Activated B cell treated with CpG ODN at 0.5 μM for 24 hours (primary cell): ENCODE measurements around the gene ZNF443. TPM values are rescaled to one million over a fixed set of nuclear protein-coding genes. Genes with fewer than 3 reads are reported as not detected.
"Not testable (repeated sequence)": the region's sequence is repeated elsewhere in the genome, so short reads cannot be mapped to it uniquely, and the experiment has no call there.

Source experiments
- ATAC-seq: fragments of 200-7000 bp; cut with Tn5 transposase; one replicate; pipeline ENCODE4 v1.10.0; 2021; ENCODE audit warnings: low read depth, mild to moderate bottlenecking, moderate library complexity
- CTCF ChIA-PET: fragments of 350-600 bp; sonication (Branson Sonifier 250); formaldehyde crosslinking; loops from one replicate; lab custom pipeline; 2021; ENCODE audit warnings: antibody characterized with exemption; lab: Charles Lee
- POLR2A ChIA-PET: fragments of 350-600 bp; sonication (Branson Sonifier 250); formaldehyde crosslinking; loops from one replicate; lab custom pipeline; 2021; ENCODE audit warnings: antibody characterized with exemption; lab: Charles Lee
- DNase-seq: peaks from one replicate; pipeline ENCODE4 v3.0.0; 2022
- H3K27ac Mint-ChIP-seq: one replicate; pipeline ENCODE4 v1.8.0; 2020; ENCODE audit warnings: mixed read lengths
- H3K27me3 Mint-ChIP-seq: one replicate; pipeline ENCODE4 v1.8.0; 2021; ENCODE audit warnings: mixed read lengths
- H3K36me3 Mint-ChIP-seq: one replicate; pipeline ENCODE4 v1.8.0; 2021; ENCODE audit warnings: low read depth, mixed read lengths
- H3K4me1 Mint-ChIP-seq: one replicate; pipeline ENCODE4 v1.8.0; 2021; ENCODE audit warnings: mixed read lengths
- H3K4me3 Mint-ChIP-seq: one replicate; pipeline ENCODE4 v1.8.0; 2020; ENCODE audit warnings: mild to moderate bottlenecking, mixed read lengths
- H3K9me3 Mint-ChIP-seq: one replicate; pipeline ENCODE4 v1.8.0; 2020; ENCODE audit warnings: mixed read lengths
- intact Hi-C: fragments of 100-400 bp; cut with micrococcal nuclease; formaldehyde crosslinking; loops from one replicate; pipeline ENCODE4 v1.15.1; 2024
- total RNA-seq: library from RNA; stranded (reverse); gene quantifications from 2 replicates; pipeline ENCODE4 v1.2.3, GENCODE V29; 2022
- TF ChIP-seq, protein P1 (sequence below): fragments of 200-600 bp; IDR thresholded peaks from one replicate; pipeline ENCODE4 v1.8.0; 2022; ENCODE audit warnings: antibody characterized with exemption, mild to moderate bottlenecking

Gene ZNF443
- total RNA-seq, 1 donor from 2014 or later: 3.5 TPM

DNA sequence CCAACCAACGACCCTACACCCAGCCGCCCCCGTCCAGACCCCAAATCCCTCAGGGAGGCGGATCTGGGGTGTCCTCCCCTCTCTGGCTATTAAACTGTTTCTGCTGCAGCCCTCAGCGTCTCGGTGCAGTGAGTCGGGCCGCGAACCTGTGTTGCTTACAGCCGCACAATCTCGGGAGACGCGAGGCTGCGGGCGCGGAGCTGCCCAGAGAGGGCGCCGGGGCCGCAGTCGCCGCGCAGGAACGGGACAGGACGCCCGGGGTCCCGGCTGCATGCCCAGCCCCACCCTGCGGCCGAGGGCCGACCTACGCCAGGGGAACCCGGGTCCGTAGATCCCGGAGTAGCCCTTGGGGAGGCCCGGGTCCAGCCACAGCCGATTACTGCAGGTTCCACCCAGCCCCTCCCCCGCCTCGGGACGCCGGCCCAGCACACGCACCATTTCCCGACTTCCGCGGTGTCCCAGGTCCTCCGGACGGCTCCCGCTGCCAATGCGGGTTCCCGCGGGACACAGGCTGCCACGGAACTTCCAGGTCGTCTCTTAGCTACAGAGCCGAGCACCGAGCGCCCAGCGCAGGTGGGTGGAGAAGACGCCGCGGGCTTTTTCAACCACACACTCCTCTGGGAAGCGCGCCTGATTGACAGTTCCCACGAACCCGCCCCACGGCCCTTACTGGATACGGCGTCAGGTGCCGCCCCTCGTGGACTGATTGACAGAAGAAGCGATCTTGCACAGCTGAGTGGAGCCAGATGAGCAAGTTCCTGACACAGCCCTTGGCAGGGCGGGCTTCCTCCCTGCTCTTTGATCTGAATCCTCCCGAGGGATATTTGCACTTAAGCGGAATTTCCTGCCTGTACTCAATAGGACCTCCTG is 40.0 kb downstream of the ZNF443 start, which contains the start of gene ZNF799:
Gene ZNF799, minus strand, starts transcription at position 639 of the 870 bp plus-strand sequence. Its CDS starts 201 bp downstream, at position 438.
- Mint-ChIP-seq H3K4me3 (peak within 1 kb of the TSS; percentile 92), H3K27ac (peak within 1 kb of the TSS; percentile 77), H3K36me3 (peaks cover 4% of the 10 kb centered on the region), H3K27me3 (no peaks in the 10 kb centered on the region), H3K9me3 (no peaks in the 10 kb centered on the region), H3K4me1 (peaks cover 22% of the 10 kb centered on the region)
- ChIA-PET POLR2A (interaction anchor here (0.6 to 3.1 kb wide), 9 partner anchors 15 to 1497 kb away, joined by 3 to 12 read pairs (median 6); partner anchors contain the start of genes ZNF136, ZNF44, ZNF442 and ZNF443), CTCF (no interaction called here)
- intact Hi-C loops: loop anchor here (1.0 to 2.0 kb wide), 8 partner anchors 36 to 238 kb away; partner anchors contain the start of genes ZNF136, ZNF44, ZNF442 and ZNF443
- DNase-seq (peak; percentile 83), ATAC-seq (peak; percentile 89)
- TF ChIP-seq, protein P1, sequence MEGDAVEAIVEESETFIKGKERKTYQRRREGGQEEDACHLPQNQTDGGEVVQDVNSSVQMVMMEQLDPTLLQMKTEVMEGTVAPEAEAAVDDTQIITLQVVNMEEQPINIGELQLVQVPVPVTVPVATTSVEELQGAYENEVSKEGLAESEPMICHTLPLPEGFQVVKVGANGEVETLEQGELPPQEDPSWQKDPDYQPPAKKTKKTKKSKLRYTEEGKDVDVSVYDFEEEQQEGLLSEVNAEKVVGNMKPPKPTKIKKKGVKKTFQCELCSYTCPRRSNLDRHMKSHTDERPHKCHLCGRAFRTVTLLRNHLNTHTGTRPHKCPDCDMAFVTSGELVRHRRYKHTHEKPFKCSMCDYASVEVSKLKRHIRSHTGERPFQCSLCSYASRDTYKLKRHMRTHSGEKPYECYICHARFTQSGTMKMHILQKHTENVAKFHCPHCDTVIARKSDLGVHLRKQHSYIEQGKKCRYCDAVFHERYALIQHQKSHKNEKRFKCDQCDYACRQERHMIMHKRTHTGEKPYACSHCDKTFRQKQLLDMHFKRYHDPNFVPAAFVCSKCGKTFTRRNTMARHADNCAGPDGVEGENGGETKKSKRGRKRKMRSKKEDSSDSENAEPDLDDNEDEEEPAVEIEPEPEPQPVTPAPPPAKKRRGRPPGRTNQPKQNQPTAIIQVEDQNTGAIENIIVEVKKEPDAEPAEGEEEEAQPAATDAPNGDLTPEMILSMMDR: no peak

DNA sequence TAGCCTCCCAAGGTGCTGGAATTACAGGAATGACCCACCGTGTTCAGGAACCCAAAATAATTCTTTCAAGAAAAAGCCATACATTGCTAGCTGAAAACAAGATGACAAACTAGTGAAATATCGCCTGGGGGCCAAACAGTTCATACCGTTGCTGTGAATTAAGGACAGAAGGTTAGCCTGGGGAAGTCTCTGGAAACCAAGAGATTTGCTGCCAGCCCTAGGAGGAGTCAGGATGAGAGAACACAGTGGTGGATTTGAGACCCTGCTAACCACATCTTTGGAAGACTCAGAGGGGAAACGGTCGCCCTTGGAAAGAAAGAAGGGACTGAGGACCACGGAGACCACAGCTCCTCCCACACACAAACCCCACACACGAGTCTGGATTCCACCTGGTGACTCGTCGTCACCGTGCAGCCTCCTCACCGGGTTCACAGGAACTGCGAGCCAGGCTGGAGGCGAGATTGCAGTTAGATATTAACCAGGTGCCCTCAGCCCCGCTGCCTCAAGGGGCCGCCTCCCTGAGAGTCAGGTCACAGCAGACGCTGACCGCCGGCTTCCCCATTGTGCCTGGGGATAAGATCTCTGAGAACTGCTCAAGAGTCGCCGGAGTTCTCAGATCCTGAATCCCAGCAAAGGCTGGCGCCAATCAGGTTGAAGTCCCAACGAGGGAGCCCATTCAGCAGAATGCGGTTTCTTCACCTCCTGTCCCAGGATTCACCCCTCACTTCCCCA is 40.8 kb downstream of the ZNF443 start:
- CTCF ChIA-PET, H3K9me3 Mint-ChIP-seq, H3K36me3 Mint-ChIP-seq, H3K27me3 Mint-ChIP-seq, DNase-seq: not testable (repeated sequence)
- POLR2A ChIA-PET: interaction anchor here (0.7 to 3.1 kb wide), 4 partner anchors 35 to 351 kb away, joined by 4 to 12 read pairs (median 7); partner anchors contain the start of genes ZNF442 and ZNF443
- Mint-ChIP-seq H3K27ac (peak overlapping the region; percentile 70), H3K4me1 (peaks cover 22% of the 10 kb centered on the region), H3K4me3 (peak overlapping the region; percentile 92)
- intact Hi-C loops: loop anchor here (2.0 kb wide), 2 partner anchors 35 to 213 kb away; partner anchors contain the start of gene ZNF442
- ATAC-seq: peak; percentile 43

DNA sequence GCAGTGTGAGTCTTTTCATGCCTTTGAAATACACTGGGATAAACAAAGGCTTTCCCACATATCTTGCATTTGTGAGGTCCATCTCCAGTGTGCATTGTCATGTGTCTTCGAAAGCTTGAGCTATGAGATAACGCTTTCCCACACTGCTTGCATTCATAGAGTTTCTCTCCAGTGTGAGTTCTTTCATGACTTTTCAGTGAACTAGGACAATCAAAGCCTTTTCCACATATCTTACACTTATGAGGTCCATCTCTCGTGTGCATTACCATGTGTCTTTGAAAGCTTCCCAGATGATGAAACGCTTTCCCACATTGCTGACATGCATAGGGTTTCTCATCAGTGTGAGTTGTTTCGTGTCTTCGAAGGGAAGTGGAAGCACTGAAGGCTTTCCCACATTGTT is 49.7 kb downstream of the ZNF443 start:
- H3K4me1 Mint-ChIP-seq, CTCF ChIA-PET, H3K27ac Mint-ChIP-seq, ATAC-seq, H3K4me3 Mint-ChIP-seq, H3K27me3 Mint-ChIP-seq, intact Hi-C loops, DNase-seq: not testable (repeated sequence)
- POLR2A ChIA-PET: interaction anchor here (0.6 kb wide), 1 partner anchor 216 kb away, joined by 6 read pairs; no protein-coding TSS in a partner anchor
- Mint-ChIP-seq H3K9me3 (peaks cover 15% of the 10 kb centered on the region), H3K36me3 (peaks cover 58% of the 10 kb centered on the region)

DNA sequence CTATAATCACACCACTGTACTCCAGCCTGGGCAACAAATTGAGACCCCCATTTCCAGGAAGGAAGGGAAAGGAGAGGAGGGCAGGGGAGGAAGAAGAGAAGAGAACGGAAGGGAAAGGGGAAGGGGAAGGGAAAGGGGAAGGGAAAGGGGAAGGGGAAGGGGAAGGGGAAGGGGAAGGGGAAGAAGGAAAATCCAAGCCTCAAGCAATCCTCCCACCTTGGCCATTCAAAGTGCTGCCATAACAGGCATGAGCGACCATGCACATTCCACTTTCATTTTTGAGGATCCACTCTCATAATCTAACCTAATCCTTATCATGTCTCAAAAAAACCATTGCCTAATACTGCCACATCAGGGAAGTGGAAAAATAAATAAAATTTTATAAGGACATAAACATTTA is 54.5 kb downstream of the ZNF443 start:
- H3K4me3 Mint-ChIP-seq, H3K9me3 Mint-ChIP-seq, H3K27me3 Mint-ChIP-seq, DNase-seq, POLR2A ChIA-PET, intact Hi-C loops, ATAC-seq, CTCF ChIA-PET, H3K27ac Mint-ChIP-seq: not testable (repeated sequence)
- Mint-ChIP-seq H3K4me1 (peaks cover 13% of the 10 kb centered on the region), H3K36me3 (peaks cover 58% of the 10 kb centered on the region)

DNA sequence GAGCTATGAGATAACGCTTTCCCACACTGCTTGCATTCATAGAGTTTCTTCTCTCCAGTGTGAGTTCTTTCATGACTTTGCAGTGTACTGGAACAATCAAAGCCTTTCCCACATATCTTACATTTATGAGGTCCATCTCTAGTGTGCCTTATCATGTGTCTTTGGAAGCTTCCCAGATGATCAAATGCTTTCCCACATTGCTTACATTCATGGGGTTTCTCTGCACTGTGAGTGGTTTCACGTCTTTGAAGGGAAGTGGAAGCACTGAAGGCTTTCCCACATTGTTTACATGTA is 60.4 kb downstream of the ZNF443 start:
- CTCF ChIA-PET: no interaction called here
- intact Hi-C loops: no loop called here

More for the DNA sequence above, 60.4 kb downstream of the ZNF443 start:
- Mint-ChIP-seq H3K36me3 (peaks cover 60% of the 10 kb centered on the region), H3K27me3 (no peaks in the 10 kb centered on the region), H3K4me1 (peaks cover 9% of the 10 kb centered on the region), H3K4me3 (no peak overlapping the region), H3K27ac (no peak overlapping the region), H3K9me3 (peaks cover 31% of the 10 kb centered on the region)
- TF ChIP-seq, protein P1: no peak
- POLR2A ChIA-PET: no interaction called here
- ATAC-seq (no peak), DNase-seq (no peak)
